ENCODE measurements around the gene GLOD5.

The GLOD5 gene

GRCh38 chrX:48719958-48720357, 41.6 kb upstream of the GLOD5 start:
- TF ChIP-seq ZFX (IDR thresholded peaks at IDR 0.05) (no peak), CTCF (conservative IDR thresholded peaks at IDR 0.05) (no peak)

DNA sequence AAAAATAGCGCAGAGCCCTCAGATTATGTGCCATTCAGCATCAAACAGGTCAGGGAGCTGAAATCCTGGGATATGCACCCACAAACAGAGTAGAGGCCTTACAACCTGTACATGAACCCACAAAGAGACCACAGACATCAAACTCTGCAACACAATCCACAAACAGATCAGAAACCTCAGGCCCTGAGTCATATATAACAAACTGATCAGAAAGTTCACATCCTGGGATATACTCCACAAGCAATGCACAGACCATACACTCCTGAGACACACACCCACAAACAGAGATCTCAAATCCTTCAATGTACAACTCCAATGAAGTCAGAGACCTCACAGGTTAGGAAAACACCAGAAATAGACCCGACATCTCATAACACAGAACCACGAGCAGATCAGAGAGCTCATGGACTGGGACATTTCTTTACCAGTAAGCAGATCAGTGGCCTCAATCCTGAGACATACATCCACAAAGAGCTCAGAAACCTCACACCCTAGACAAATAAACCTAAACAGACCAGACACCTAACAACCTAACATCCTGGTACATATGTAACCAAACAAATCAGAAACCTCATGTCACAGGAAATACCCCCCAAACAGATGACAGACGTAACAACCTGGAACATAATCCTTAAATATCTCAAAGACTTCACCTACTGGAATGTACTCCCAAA, 40.8 kb upstream of the GLOD5 start:
- no peak for TF ChIP-seq CTCF (conservative IDR thresholded peaks at IDR 0.05)
- TF ChIP-seq ZFX (IDR thresholded peaks at IDR 0.05): no peak
- no peak overlapping the region for H3K27ac ChIP-seq

More at GRCh38 chrX:48719958-48720357, 41.6 kb upstream of the GLOD5 start:
- no peak overlapping the region for H3K27ac ChIP-seq

DNA sequence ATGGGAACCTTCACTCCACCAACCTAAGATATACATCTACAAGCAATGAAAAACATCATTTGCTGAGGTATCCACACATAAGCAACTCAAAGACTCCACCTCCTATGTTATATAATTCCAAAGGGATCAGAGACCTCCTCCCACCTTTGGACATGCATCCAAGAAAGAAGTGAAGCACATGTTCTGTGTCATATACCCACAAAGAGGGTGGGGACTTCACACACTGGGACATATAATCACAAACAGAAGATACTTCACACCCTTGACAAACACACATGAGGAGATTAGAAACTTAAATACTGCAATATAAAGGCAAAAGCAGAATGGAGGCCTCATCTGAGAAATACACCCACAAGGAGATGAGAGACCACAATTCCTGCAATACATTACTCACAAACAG, 39.6 kb upstream of the GLOD5 start:
- no peak overlapping the region for H3K27ac ChIP-seq
- TF ChIP-seq ZFX (IDR thresholded peaks at IDR 0.05) (no peak), CTCF (conservative IDR thresholded peaks at IDR 0.05) (no peak)

GRCh38 chrX:48726596-48726995, 35.0 kb upstream of the GLOD5 start:
- H3K27ac ChIP-seq: no peak overlapping the region
- no peak for TF ChIP-seq ZFX (IDR thresholded peaks at IDR 0.05)
- TF ChIP-seq CTCF (conservative IDR thresholded peaks at IDR 0.05): no peak

DNA sequence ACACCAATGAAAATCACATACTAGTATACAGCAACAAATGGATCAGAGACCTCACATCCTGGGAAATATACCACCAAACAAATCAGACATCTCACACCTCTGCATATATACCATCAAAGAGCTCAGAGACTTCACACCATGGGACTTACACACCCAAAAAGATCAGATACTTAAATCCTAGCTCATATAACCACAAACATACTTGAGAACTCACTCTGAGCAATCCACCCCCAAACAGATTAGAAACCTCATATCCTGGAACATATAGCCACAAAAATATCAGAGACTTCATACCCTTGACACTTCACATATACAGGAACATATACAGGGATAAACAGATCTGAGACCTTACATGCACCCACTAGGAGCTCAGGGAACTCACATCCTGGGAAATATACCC, 32.9 kb upstream of the GLOD5 start:
- TF ChIP-seq CTCF (conservative IDR thresholded peaks at IDR 0.05) (no peak), ZFX (IDR thresholded peaks at IDR 0.05) (no peak)
- H3K27ac ChIP-seq: no peak overlapping the region

DNA sequence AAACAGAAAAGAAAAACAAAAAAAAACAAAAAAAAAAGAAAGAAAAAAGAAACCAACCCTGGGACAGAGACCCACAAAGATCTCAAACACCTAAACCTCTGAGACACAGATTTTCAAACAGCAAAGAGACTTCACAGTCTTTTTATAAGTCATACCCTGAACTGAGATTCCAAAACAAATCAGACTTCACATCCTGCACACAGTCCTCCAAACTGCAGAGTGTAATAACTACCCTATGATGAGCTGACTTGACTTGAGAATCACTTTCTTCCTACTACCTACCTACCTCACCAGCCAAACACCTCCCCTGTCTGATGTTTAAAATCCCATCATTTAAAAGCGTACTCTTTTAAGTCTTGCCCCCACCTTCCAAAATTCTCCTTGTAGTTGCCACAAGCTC, 25.2 kb upstream of the GLOD5 start:
- H3K27ac ChIP-seq: peak overlapping the region; percentile 88; the same call in 1 of the 2 replicates
- no peak for TF ChIP-seq CTCF (conservative IDR thresholded peaks at IDR 0.05)
- TF ChIP-seq ZFX (IDR thresholded peaks at IDR 0.05): no peak

DNA sequence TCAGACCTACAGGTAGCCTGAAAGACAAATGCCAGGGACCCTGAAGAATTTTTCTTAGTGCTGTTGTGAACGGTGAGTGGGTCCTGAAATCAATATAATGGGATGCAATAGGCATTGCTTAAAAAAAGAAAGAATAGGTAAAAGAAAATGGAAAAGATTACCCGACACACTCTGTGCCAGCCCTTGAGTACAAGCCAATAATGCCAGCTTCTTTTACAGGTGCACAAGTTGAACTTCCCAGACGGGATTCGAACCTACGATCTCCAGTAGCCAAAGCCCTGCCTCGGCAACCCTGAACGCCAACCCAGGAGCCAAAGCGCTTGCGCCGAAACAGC, 24.7 kb upstream of the GLOD5 start:
- TF ChIP-seq ZFX (IDR thresholded peaks at IDR 0.05) (no peak), CTCF (conservative IDR thresholded peaks at IDR 0.05) (no peak)
- H3K27ac ChIP-seq: peak overlapping the region; percentile 88

All from C4-2B (cell line).